CD14-positive monocyte (primary cell): ENCODE results near the gene POU1F1. TPM values are rescaled to one million over a fixed set of nuclear protein-coding genes. Genes with fewer than 3 reads are reported as not detected.

Experiments used
- DNase-seq, 3 donors: peaks; one replicate each; pipeline ENCODE4 v3.0.0-alpha.2; 2011 to 2022
- H2AFZ ChIP-seq: 2 replicates; pipeline ENCODE4 v1.6.0; 2012; ENCODE audit warnings: mild to moderate bottlenecking, low read depth, low read length, inconsistent platforms; ENCODE audit not compliant: insufficient read depth, poor library complexity, severe bottlenecking
- H3K27ac ChIP-seq, 2 donors: 1 replicate in 1 of 2; 2 replicates in 1 of 2; pipeline ENCODE4 v1.5.1; 2012 to 2013; ENCODE audit warnings: low read length in 2 of 2, control low read depth in 1 of 2, inconsistent platforms in 1 of 2, low read depth in 1 of 2, mild to moderate bottlenecking in 1 of 2
- H3K27me3 ChIP-seq, 2 donors: one replicate each; pipeline versions ENCODE4 v1.6.0 to v1.6.1; 2011 to 2013; ENCODE audit warnings: low read length in 2 of 2; ENCODE audit not compliant: control insufficient read depth in 2 of 2, insufficient read depth in 2 of 2
- H3K36me3 ChIP-seq, 2 donors: replicated peaks in 1 of 2; 1 replicate in 1 of 2; 2 replicates in 1 of 2; pipeline versions ENCODE4 v1.5.1 to v1.6.1; 2012 to 2013; ENCODE audit warnings: low read length in 2 of 2, control low read depth in 1 of 2, inconsistent platforms in 1 of 2, mild to moderate bottlenecking in 1 of 2; ENCODE audit not compliant: insufficient read depth in 2 of 2, control insufficient read depth in 1 of 2
- H3K4me1 ChIP-seq, 2 donors: 1 replicate in 1 of 2; 2 replicates in 1 of 2; pipeline versions ENCODE4 v1.5.1 to v1.6.1; 2012 to 2013; ENCODE audit warnings: low read length in 2 of 2, control low read depth in 1 of 2, inconsistent platforms in 1 of 2, mild to moderate bottlenecking in 1 of 2, moderate library complexity in 1 of 2; ENCODE audit not compliant: insufficient read depth in 2 of 2, control insufficient read depth in 1 of 2
- H3K4me2 ChIP-seq: replicated peaks from 2 replicates; pipeline ENCODE3; 2012; ENCODE audit warnings: low read length, moderate library complexity, mild to moderate bottlenecking; ENCODE audit not compliant: poor library complexity, severe bottlenecking; ENCODE audit errors: extremely low read depth
- H3K4me3 ChIP-seq, 3 experiments: fragments of 200-600 bp in 1 of 3; sonication (generic) in 1 of 3; replicated peaks in 1 of 3; 1 replicate in 2 of 3; 2 replicates in 1 of 3; pipeline ENCODE4 v1.5.1; 2011 to 2013; ENCODE audit warnings: low read length in 3 of 3, mild to moderate bottlenecking in 3 of 3, control low read depth in 2 of 3, low read depth in 2 of 3, inconsistent platforms in 1 of 3, moderate library complexity in 1 of 3
- H3K79me2 ChIP-seq: 2 replicates; pipeline ENCODE4 v1.6.0; 2012; ENCODE audit warnings: mild to moderate bottlenecking, control low read depth, inconsistent platforms, low read length, moderate library complexity; ENCODE audit not compliant: insufficient read depth
- H3K9ac ChIP-seq: 2 replicates; pipeline ENCODE4 v1.6.0; 2017; ENCODE audit warnings: low read length, mild to moderate bottlenecking; ENCODE audit not compliant: insufficient read depth, poor library complexity, severe bottlenecking
- H3K9me3 ChIP-seq, 2 donors: replicated peaks in 1 of 2; 1 replicate in 1 of 2; 2 replicates in 1 of 2; pipeline versions ENCODE4 v1.5.1 to v1.6.1; 2012 to 2013; ENCODE audit warnings: low read length in 2 of 2, control low read depth in 1 of 2; ENCODE audit not compliant: control insufficient read depth in 1 of 2, insufficient read depth in 1 of 2
- H4K20me1 ChIP-seq: 2 replicates; pipeline ENCODE4 v1.6.0; 2012; ENCODE audit warnings: mild to moderate bottlenecking, low read length, control low read depth, moderate library complexity; ENCODE audit not compliant: insufficient read depth
- H3K27ac Mint-ChIP-seq, 7 donors: one replicate each; pipeline ENCODE4 v1.8.0; 2020; ENCODE audit warnings: mild to moderate bottlenecking in 7 of 7, mixed read lengths in 7 of 7, moderate library complexity in 6 of 7, inconsistent platforms in 2 of 7
- H3K27me3 Mint-ChIP-seq, 3 donors: one replicate each; pipeline ENCODE4 v1.8.0; 2021 to 2022; ENCODE audit warnings: low read depth in 3 of 3, mild to moderate bottlenecking in 3 of 3, mixed read lengths in 3 of 3, moderate library complexity in 3 of 3, inconsistent platforms in 1 of 3
- H3K36me3 Mint-ChIP-seq, 2 donors: one replicate each; pipeline ENCODE4 v1.8.0; 2020; ENCODE audit warnings: mixed read lengths in 2 of 2, inconsistent platforms in 1 of 2, mild to moderate bottlenecking in 1 of 2
- H3K4me1 Mint-ChIP-seq: one replicate; pipeline ENCODE4 v1.8.0; 2020; ENCODE audit warnings: mild to moderate bottlenecking, mixed read lengths
- H3K4me3 Mint-ChIP-seq, 2 donors: one replicate each; pipeline ENCODE4 v1.8.0; 2020; ENCODE audit warnings: mild to moderate bottlenecking in 2 of 2, mixed read lengths in 2 of 2, moderate library complexity in 1 of 2
- H3K9me3 Mint-ChIP-seq, 7 donors: one replicate each; pipeline ENCODE4 v1.8.0; 2020 to 2022; ENCODE audit warnings: mixed read lengths in 7 of 7, mild to moderate bottlenecking in 6 of 7, moderate library complexity in 6 of 7, inconsistent platforms in 2 of 7
- CTCF ChIP-seq: fragments of 200-600 bp; IDR thresholded peaks from one replicate; pipeline ENCODE4 v1.8.0; 2022; ENCODE audit warnings: antibody characterized with exemption, mild to moderate bottlenecking
- WGBS: methylation state at CpG from one replicate; pipeline ENCODE4 v1.1.5; 2013; ENCODE audit warnings: missing lambda C conversion rate; ENCODE audit not compliant: insufficient coverage; 5-methylcytosine and 5-hydroxymethylcytosine counted together
- intact Hi-C, 2 donors: fragments of 100-400 bp; cut with micrococcal nuclease; formaldehyde crosslinking; loops; one replicate each; pipeline versions ENCODE4 v1.15.0 to v1.15.1; 2023
- polyA plus RNA-seq, 3 donors: library from polyadenylated mRNA; depleted of rRNA in 1 of 3; unstranded in 2 of 3; stranded (reverse) in 1 of 3; fragments of 300-500 nt in 2 of 3; fragments of >200 nt in 1 of 3; fragmentation: Illumina TruSeq in 2 of 3; gene quantifications; 1 replicate in 2 of 3; 2 replicates in 1 of 3; pipeline ENCODE4 v1.2.3, GENCODE V29; 2012 to 2021

Gene POU1F1
- polyA plus RNA-seq, 3 donors = not detected

- Histone ChIP-seq H3K4me2 (no peak overlapping the region), H3K27ac (no peak overlapping the region)
Observed at GRCh38 chr3:87225659-87226058, 50.7 kb downstream of the POU1F1 start.

GRCh38 chr3:87219611-87220010 is 56.8 kb downstream of the POU1F1 start:
- 100% methylated on average over 1 of the region's 2 CpGs for WGBS
- no peak overlapping the region for H3K4me3 Mint-ChIP-seq
- TF ChIP-seq CTCF = no peak
- Histone ChIP-seq H3K79me2 (no peaks in the 10 kb centered on the region), H4K20me1 (no peaks in the 10 kb centered on the region), H3K9ac (no peak overlapping the region), H3K4me3 (no peak overlapping the region), H3K4me2 (no peak overlapping the region), H3K27me3 (peaks cover 3% of the 10 kb centered on the region in 2 donors), H3K36me3 (no peaks in the 10 kb centered on the region), H2AFZ (no peak overlapping the region), H3K9me3 (no peaks in the 10 kb centered on the region), H3K27ac (no peak overlapping the region), H3K4me1 (no peaks in the 10 kb centered on the region)
- no peaks in the 10 kb centered on the region for H3K4me1 Mint-ChIP-seq
- H3K36me3 Mint-ChIP-seq = no peaks in the 10 kb centered on the region
- peaks cover 10 to 15% (median 10%) of the 10 kb centered on the region in 3 donors for H3K27me3 Mint-ChIP-seq
- intact Hi-C loops = no loop called here
- H3K9me3 Mint-ChIP-seq = peaks cover 0 to 8% (median 4%) of the 10 kb centered on the region in 7 donors
- H3K27ac Mint-ChIP-seq = no peak overlapping the region
- no peak for DNase-seq

More at GRCh38 chr3:87225659-87226058, 50.7 kb downstream of the POU1F1 start:
- Histone ChIP-seq H2AFZ (no peak overlapping the region), H3K79me2 (peaks cover 36% of the 10 kb centered on the region), H3K27me3 (no peaks in the 10 kb centered on the region), H3K36me3 (no peaks in the 10 kb centered on the region), H4K20me1 (peaks cover 7% of the 10 kb centered on the region), H3K9ac (no peak overlapping the region), H3K9me3 (no peaks in the 10 kb centered on the region), H3K4me1 (peaks cover 13 to 22% of the 10 kb centered on the region in 2 donors), H3K4me3 (no peak overlapping the region)
- WGBS = 100% methylated on average over 2 of the region's 5 CpGs
- intact Hi-C loops = no loop called here
- Mint-ChIP-seq H3K36me3 (peaks cover 0 to under 1% of the 10 kb centered on the region in 2 donors), H3K9me3 (peaks cover 0 to 5% (median 4%) of the 10 kb centered on the region in 7 donors), H3K27me3 (peaks cover 4 to 8% (median 5%) of the 10 kb centered on the region in 3 donors), H3K4me3 (peak overlapping the region in 1 of 2 donors; percentile 2), H3K4me1 (peaks cover 24% of the 10 kb centered on the region), H3K27ac (no peak overlapping the region)
- TF ChIP-seq CTCF = no peak
- DNase-seq = no peak
